Measurements from ENCODE around the gene SPATA7. TPM values are rescaled to one million over a fixed set of nuclear protein-coding genes. Genes with fewer than 3 reads are reported as not detected.

The SPATA7 gene
- 32.5 and 32.7 TPM in 2 replicates for total RNA-seq
- long read RNA-seq, transcript SPATA7-203 (12 exons, 2,123 nt) = major isoform, 101 of 169 reads
- long read RNA-seq, transcript SPATA7-202 (11 exons, 1,891 nt) = minor isoform, 14 of 169 reads
- long read RNA-seq, partial matches to known transcripts = 4 of 169 reads
- long read RNA-seq, other reads (novel, unspliced or antisense) = 49 of 169 reads

- no peak for TF ChIP-seq CTCF (IDR thresholded peaks at IDR 0.05; ENCODE audit: unreplicated experiment)
- Mint-ChIP-seq H3K9me3 (ENCODE audit: low read depth) (no peaks in the 10 kb centered on the region), H3K4me1 (ENCODE audit: low read depth) (peaks cover 35% of the 10 kb centered on the region), H3K27me3 (no peaks in the 10 kb centered on the region), H3K36me3 (ENCODE audit: insufficient read depth) (no peaks in the 10 kb centered on the region), H3K27ac (peak within 1 kb of the TSS; percentile 98), H3K4me3 (ENCODE audit: low read depth) (peak within 1 kb of the TSS; percentile 95)
- peak; percentile 83 for DNase-seq (ENCODE audit: low spot score, unreplicated experiment)
These were observed at the start of gene SPATA7 for GRCh38 chr14:88385212-88386101. SPATA7 (plus strand) TSS chr14:88385657; CDS start chr14:88385819, 162 bp downstream.

GRCh38 chr14:88340357-88340756 is 45.1 kb upstream of the SPATA7 start:
- H3K27ac Mint-ChIP-seq = no peak overlapping the region
- H3K4me3 Mint-ChIP-seq (ENCODE audit: low read depth) = no peak overlapping the region
- no peaks in the 10 kb centered on the region for H3K36me3 Mint-ChIP-seq (ENCODE audit: insufficient read depth)
- no peak for DNase-seq (ENCODE audit: low spot score, unreplicated experiment)
- TF ChIP-seq CTCF (IDR thresholded peaks at IDR 0.05; ENCODE audit: unreplicated experiment) = no peak
- peaks cover 3% of the 10 kb centered on the region for H3K27me3 Mint-ChIP-seq
- no peaks in the 10 kb centered on the region for H3K9me3 Mint-ChIP-seq (ENCODE audit: low read depth)
- H3K4me1 Mint-ChIP-seq (ENCODE audit: low read depth) = no peaks in the 10 kb centered on the region

GRCh38 chr14:88342980-88343379 is 42.5 kb upstream of the SPATA7 start:
- Mint-ChIP-seq H3K36me3 (ENCODE audit: insufficient read depth) (no peaks in the 10 kb centered on the region), H3K4me1 (ENCODE audit: low read depth) (no peaks in the 10 kb centered on the region), H3K27me3 (no peaks in the 10 kb centered on the region), H3K4me3 (ENCODE audit: low read depth) (no peak overlapping the region), H3K9me3 (ENCODE audit: low read depth) (no peaks in the 10 kb centered on the region), H3K27ac (no peak overlapping the region)
- no peak for DNase-seq (ENCODE audit: low spot score, unreplicated experiment)
- TF ChIP-seq CTCF (IDR thresholded peaks at IDR 0.05; ENCODE audit: unreplicated experiment) = no peak

GRCh38 chr14:88346048-88346639 is 39.3 kb upstream of the SPATA7 start:
- no peaks in the 10 kb centered on the region for H3K4me1 Mint-ChIP-seq (ENCODE audit: low read depth)
- no peaks in the 10 kb centered on the region for H3K27me3 Mint-ChIP-seq
- no peak for TF ChIP-seq CTCF (IDR thresholded peaks at IDR 0.05; ENCODE audit: unreplicated experiment)
- H3K36me3 Mint-ChIP-seq (ENCODE audit: insufficient read depth) = no peaks in the 10 kb centered on the region
- DNase-seq (ENCODE audit: low spot score, unreplicated experiment) = no peak
- H3K9me3 Mint-ChIP-seq (ENCODE audit: low read depth) = no peaks in the 10 kb centered on the region
- H3K27ac Mint-ChIP-seq = no peak overlapping the region
- no peak overlapping the region for H3K4me3 Mint-ChIP-seq (ENCODE audit: low read depth)

- Mint-ChIP-seq H3K27ac (no peak overlapping the region), H3K4me1 (ENCODE audit: low read depth) (peaks cover 6% of the 10 kb centered on the region), H3K4me3 (ENCODE audit: low read depth) (no peak overlapping the region), H3K27me3 (no peaks in the 10 kb centered on the region), H3K36me3 (ENCODE audit: insufficient read depth) (no peaks in the 10 kb centered on the region), H3K9me3 (ENCODE audit: low read depth) (no peaks in the 10 kb centered on the region)
- no peak for DNase-seq (ENCODE audit: low spot score, unreplicated experiment)
- TF ChIP-seq CTCF (IDR thresholded peaks at IDR 0.05; ENCODE audit: unreplicated experiment) = no peak
These were observed 36.9 kb upstream of the SPATA7 start for GRCh38 chr14:88348546-88348945.

Data from progenitor cell of endocrine pancreas (in vitro differentiated cells).